ENCODE measurements around the gene LARGE1.

LARGE1 gene

GRCh38 chr22:33274214-33275072 is 645.8 kb downstream of the LARGE1 start:
- DNase-seq: peak; percentile 27 to 30

- no peak for DNase-seq
Measured at GRCh38 chr22:33272871-33273270, 647.4 kb downstream of the LARGE1 start.

- no peak for DNase-seq
Measured at GRCh38 chr22:33272180-33272579, 648.1 kb downstream of the LARGE1 start.

- no peak for DNase-seq
Measured at GRCh38 chr22:33271390-33272161, 648.7 kb downstream of the LARGE1 start.

- DNase-seq: no peak
Measured at GRCh38 chr22:33270596-33270995, 649.7 kb downstream of the LARGE1 start.

- DNase-seq: no peak
Measured at GRCh38 chr22:33261699-33262098, 658.6 kb downstream of the LARGE1 start.

- DNase-seq: no peak
Measured at GRCh38 chr22:33260498-33260897, 659.8 kb downstream of the LARGE1 start.

GRCh38 chr22:33255791-33256190 is 664.5 kb downstream of the LARGE1 start:
- no peak for DNase-seq

GRCh38 chr22:33248948-33249347 is 671.3 kb downstream of the LARGE1 start:
- no peak for DNase-seq

GRCh38 chr22:33247758-33248157 is 672.5 kb downstream of the LARGE1 start:
- no peak for DNase-seq

GRCh38 chr22:33242078-33242477 is 678.2 kb downstream of the LARGE1 start:
- DNase-seq: no peak

GRCh38 chr22:33240888-33241475 is 679.3 kb downstream of the LARGE1 start:
- DNase-seq: no peak

GRCh38 chr22:33232071-33232470 is 688.2 kb downstream of the LARGE1 start:
- no peak for DNase-seq

GRCh38 chr22:33227791-33228190 is 692.5 kb downstream of the LARGE1 start:
- no peak for DNase-seq

- DNase-seq: no peak
Measured at GRCh38 chr22:33224841-33225240, 695.4 kb downstream of the LARGE1 start.

Data from activated T-cell treated with anti-CD3 and anti-CD28 coated beads, Interleukin-2, amount 50 U/mL, for 48 hours (primary cell).